ENCODE data around the gene MAN2A1. TPM values are rescaled to one million over a fixed set of nuclear protein-coding genes. Genes with fewer than 3 reads are reported as not detected.

MAN2A1 gene
- total and polyA plus RNA-seq, 2 experiments from 2014 or later = 32.5 to 129 TPM

- TF ChIP-seq CTCF (conservative IDR thresholded peaks at IDR 0.05; ENCODE audit: low read depth in 2 of 2) (no peak), STAT1 (IDR thresholded peaks at IDR 0.05; ENCODE audit: unreplicated experiment) (no peak), NANOG (IDR thresholded peaks at IDR 0.05; ENCODE audit: borderline replicate concordance) (no peak), ZNF114 (CRISPR knock-in tag; IDR thresholded peaks at IDR 0.05) (no peak)
These were observed 169.8 kb downstream of the MAN2A1 start (continued) for GRCh38 chr5:109859537-109859936.

DNA sequence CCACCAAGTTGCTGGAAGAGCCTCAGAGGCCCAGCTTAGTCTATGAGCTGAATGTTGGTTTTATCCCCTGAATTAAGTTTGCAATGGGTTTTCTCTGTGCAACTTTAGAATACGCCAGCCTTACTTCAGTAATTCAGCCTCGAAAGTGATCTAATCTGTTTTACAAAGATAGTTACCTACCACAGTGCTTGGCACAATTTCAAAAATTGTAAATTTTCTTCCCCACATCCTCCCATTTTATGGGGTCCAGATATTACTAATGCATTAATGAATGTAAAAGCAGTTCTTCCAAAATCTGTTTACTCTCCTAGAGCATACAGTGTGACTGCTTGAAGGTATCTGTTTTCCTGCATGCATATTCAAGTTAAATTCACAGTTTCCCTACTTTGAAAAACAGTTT is 172.6 kb downstream of the MAN2A1 start:
- H3K4me1 ChIP-seq (ENCODE audit: insufficient read depth) = peaks cover 15% of the 10 kb centered on the region; the same call in 1 of the 2 replicates
- TF ChIP-seq ZNF114 (CRISPR knock-in tag; IDR thresholded peaks at IDR 0.05) (no peak), JUNB (IDR thresholded peaks at IDR 0.05; ENCODE audit: unreplicated experiment) (no peak), EZH2phosphoT487 (IDR thresholded peaks at IDR 0.05; ENCODE audit: unreplicated experiment) (no peak), NANOG (IDR thresholded peaks at IDR 0.05; ENCODE audit: borderline replicate concordance) (no peak), POLR2AphosphoS5 (IDR thresholded peaks at IDR 0.05; ENCODE audit: low read depth) (no peak), ETS1 (IDR thresholded peaks at IDR 0.05) (no peak), EZH2 (IDR thresholded peaks at IDR 0.05; ENCODE audit: low read depth, unreplicated experiment) (no peak)
- TF ChIP-seq, protein P1, sequence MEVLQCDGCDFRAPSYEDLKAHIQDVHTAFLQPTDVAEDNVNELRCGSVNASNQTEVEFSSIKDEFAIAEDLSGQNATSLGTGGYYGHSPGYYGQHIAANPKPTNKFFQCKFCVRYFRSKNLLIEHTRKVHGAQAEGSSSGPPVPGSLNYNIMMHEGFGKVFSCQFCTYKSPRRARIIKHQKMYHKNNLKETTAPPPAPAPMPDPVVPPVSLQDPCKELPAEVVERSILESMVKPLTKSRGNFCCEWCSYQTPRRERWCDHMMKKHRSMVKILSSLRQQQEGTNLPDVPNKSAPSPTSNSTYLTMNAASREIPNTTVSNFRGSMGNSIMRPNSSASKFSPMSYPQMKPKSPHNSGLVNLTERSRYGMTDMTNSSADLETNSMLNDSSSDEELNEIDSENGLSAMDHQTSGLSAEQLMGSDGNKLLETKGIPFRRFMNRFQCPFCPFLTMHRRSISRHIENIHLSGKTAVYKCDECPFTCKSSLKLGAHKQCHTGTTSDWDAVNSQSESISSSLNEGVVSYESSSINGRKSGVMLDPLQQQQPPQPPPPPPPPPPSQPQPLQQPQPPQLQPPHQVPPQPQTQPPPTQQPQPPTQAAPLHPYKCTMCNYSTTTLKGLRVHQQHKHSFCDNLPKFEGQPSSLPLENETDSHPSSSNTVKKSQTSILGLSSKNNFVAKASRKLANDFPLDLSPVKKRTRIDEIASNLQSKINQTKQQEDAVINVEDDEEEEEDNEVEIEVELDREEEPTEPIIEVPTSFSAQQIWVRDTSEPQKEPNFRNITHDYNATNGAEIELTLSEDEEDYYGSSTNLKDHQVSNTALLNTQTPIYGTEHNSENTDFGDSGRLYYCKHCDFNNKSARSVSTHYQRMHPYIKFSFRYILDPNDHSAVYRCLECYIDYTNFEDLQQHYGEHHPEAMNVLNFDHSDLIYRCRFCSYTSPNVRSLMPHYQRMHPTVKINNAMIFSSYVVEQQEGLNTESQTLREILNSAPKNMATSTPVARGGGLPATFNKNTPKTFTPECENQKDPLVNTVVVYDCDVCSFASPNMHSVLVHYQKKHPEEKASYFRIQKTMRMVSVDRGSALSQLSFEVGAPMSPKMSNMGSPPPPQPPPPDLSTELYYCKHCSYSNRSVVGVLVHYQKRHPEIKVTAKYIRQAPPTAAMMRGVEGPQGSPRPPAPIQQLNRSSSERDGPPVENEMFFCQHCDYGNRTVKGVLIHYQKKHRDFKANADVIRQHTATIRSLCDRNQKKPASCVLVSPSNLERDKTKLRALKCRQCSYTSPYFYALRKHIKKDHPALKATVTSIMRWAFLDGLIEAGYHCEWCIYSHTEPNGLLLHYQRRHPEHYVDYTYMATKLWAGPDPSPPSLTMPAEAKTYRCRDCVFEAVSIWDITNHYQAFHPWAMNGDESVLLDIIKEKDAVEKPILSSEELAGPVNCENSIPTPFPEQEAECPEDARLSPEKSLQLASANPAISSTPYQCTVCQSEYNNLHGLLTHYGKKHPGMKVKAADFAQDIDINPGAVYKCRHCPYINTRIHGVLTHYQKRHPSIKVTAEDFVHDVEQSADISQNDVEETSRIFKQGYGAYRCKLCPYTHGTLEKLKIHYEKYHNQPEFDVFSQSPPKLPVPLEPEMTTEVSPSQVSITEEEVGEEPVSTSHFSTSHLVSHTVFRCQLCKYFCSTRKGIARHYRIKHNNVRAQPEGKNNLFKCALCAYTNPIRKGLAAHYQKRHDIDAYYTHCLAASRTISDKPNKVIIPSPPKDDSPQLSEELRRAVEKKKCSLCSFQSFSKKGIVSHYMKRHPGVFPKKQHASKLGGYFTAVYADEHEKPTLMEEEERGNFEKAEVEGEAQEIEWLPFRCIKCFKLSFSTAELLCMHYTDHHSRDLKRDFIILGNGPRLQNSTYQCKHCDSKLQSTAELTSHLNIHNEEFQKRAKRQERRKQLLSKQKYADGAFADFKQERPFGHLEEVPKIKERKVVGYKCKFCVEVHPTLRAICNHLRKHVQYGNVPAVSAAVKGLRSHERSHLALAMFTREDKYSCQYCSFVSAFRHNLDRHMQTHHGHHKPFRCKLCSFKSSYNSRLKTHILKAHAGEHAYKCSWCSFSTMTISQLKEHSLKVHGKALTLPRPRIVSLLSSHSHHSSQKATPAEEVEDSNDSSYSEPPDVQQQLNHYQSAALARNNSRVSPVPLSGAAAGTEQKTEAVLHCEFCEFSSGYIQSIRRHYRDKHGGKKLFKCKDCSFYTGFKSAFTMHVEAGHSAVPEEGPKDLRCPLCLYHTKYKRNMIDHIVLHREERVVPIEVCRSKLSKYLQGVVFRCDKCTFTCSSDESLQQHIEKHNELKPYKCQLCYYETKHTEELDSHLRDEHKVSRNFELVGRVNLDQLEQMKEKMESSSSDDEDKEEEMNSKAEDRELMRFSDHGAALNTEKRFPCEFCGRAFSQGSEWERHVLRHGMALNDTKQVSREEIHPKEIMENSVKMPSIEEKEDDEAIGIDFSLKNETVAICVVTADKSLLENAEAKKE (CRISPR knock-in tag; IDR thresholded peaks at IDR 0.05) = no peak
- H3K79me2 ChIP-seq (replicated peaks; ENCODE audit: insufficient read depth) = no peaks in the 10 kb centered on the region
- H3K27me3 ChIP-seq (ENCODE audit: insufficient read depth) = no peaks in the 10 kb centered on the region
- H2AFZ ChIP-seq = no peak overlapping the region
- H3K9me2 ChIP-seq (ENCODE audit: insufficient read depth) = no peaks in the 10 kb centered on the region
- H3K9me3 Mint-ChIP-seq = no peaks in the 10 kb centered on the region
- ATAC-seq = no peak
- H3K4me2 ChIP-seq = no peak overlapping the region
- H3K4me3 Mint-ChIP-seq = no peak overlapping the region
- H3K27ac Mint-ChIP-seq = peak overlapping the region; percentile 57; the same call in 1 of the 2 replicates
- H3K4me3 ChIP-seq = no peak overlapping the region
- no peaks in the 10 kb centered on the region for H3K27me3 Mint-ChIP-seq (ENCODE audit: insufficient read depth, low read depth, poor library complexity)
- H3K27ac ChIP-seq (ENCODE audit: low read depth) = no peak overlapping the region; the same call in 1 of the 2 replicates
- H3K36me3 ChIP-seq (ENCODE audit: insufficient read depth) = peaks cover 5% of the 10 kb centered on the region; the same call in 1 of the 2 replicates
- H3K4me1 Mint-ChIP-seq = peaks cover 26% of the 10 kb centered on the region; the same call in 2 of the 3 replicates
- no peak for DNase-seq (ENCODE audit: low spot score)
- H3F3A ChIP-seq (replicated peaks; ENCODE audit: low read depth) = no peaks in the 10 kb centered on the region
- H3K36me3 Mint-ChIP-seq (ENCODE audit: low read depth) = peaks cover 44% of the 10 kb centered on the region
- H4K20me1 ChIP-seq (replicated peaks; ENCODE audit: insufficient read depth) = no peaks in the 10 kb centered on the region
